A673 (cell line): ENCODE results near the gene TLCD1. TPM values are rescaled to one million over a fixed set of nuclear protein-coding genes. Genes with fewer than 3 reads are reported as not detected.

ENCODE experiments used
- BruUV-seq: library from RNA; stranded (reverse); fragments of 400-500 nt; replicated peaks from 2 replicates; lab custom pipeline; 2021; lab: Mats Ljungman, UMichigan
- CTCF ChIA-PET: fragments of 300-600 bp; sonication (Branson Sonifier 250); formaldehyde crosslinking; loops from one replicate; lab custom pipeline; 2022; ENCODE audit warnings: antibody characterized with exemption; lab: Charles Lee
- POLR2A ChIA-PET: fragments of 300-600 bp; sonication (Branson Sonifier 250); formaldehyde crosslinking; loops from one replicate; lab custom pipeline; 2022; ENCODE audit warnings: antibody characterized with exemption; ENCODE audit not compliant: low non-redundant PET; lab: Charles Lee
- DNase-seq: peaks from one replicate; pipeline ENCODE4 v3.0.0-alpha.2; 2015; ENCODE audit warnings: low spot score
- H3K27ac ChIP-seq: fragments of 200-600 bp; sonication (generic); 2 replicates; pipeline ENCODE4 v1.5.1; 2016; ENCODE audit warnings: mixed run types, low read depth, mild to moderate bottlenecking, mixed read lengths, antibody characterized with exemption, low read length; ENCODE audit not compliant: poor library complexity, severe bottlenecking
- H3K27me3 ChIP-seq: fragments of 200-600 bp; sonication (generic); replicated peaks from 2 replicates; pipeline ENCODE4 v1.6.1; 2017; ENCODE audit warnings: mixed run types, low read depth, mild to moderate bottlenecking, mixed read lengths, antibody characterized with exemption, low read length; ENCODE audit not compliant: insufficient read depth, poor library complexity
- H3K36me3 ChIP-seq: fragments of 200-600 bp; sonication (generic); 2 replicates; pipeline ENCODE4 v1.6.1; 2016; ENCODE audit warnings: mixed run types, mild to moderate bottlenecking, mixed read lengths, antibody characterized with exemption, low read length; ENCODE audit not compliant: insufficient read depth, poor library complexity, severe bottlenecking
- H3K4me1 ChIP-seq: fragments of 200-600 bp; sonication (generic); 2 replicates; pipeline ENCODE4 v1.6.1; 2017; ENCODE audit warnings: mixed run types, mild to moderate bottlenecking, mixed read lengths, antibody characterized with exemption, low read length; ENCODE audit not compliant: insufficient read depth, poor library complexity, severe bottlenecking
- H3K4me3 ChIP-seq: fragments of 200-600 bp; sonication (generic); 2 replicates; pipeline ENCODE4 v1.5.1; 2016; ENCODE audit warnings: low read depth, mixed run types, mild to moderate bottlenecking, mixed read lengths, low read length; ENCODE audit not compliant: poor library complexity, severe bottlenecking
- H3K9me3 ChIP-seq: fragments of 200-600 bp; sonication (generic); 2 replicates; pipeline ENCODE4 v1.6.1; 2016; ENCODE audit warnings: mixed run types, low read depth, mild to moderate bottlenecking, mixed read lengths, antibody characterized with exemption, low read length; ENCODE audit not compliant: poor library complexity, severe bottlenecking
- CTCF ChIP-seq: fragments of 300-800, 200-600 bp; sonication (generic); conservative IDR thresholded peaks from 2 replicates; pipeline ENCODE4 v1.5.1; 2017; ENCODE audit warnings: low read depth, mild to moderate bottlenecking, antibody characterized with exemption, low read length, moderate library complexity, mixed read lengths
- EZH2 ChIP-seq: fragments of 200-600 bp; sonication (generic); IDR thresholded peaks from 2 replicates; pipeline ENCODE4 v1.6.1; 2017; ENCODE audit warnings: borderline replicate concordance, low read depth, mild to moderate bottlenecking, mixed read lengths, antibody characterized with exemption, low read length; ENCODE audit not compliant: poor library complexity, severe bottlenecking
- intact Hi-C: fragments of 100-400 bp; cut with micrococcal nuclease; formaldehyde crosslinking; loops from one replicate; pipeline ENCODE4 v1.10.0; 2022; ENCODE audit not compliant: unreplicated experiment
- total RNA-seq: library from RNA; stranded (reverse); gene quantifications from 2 replicates; pipeline ENCODE4 v1.2.3, GENCODE V29; 2021

The TLCD1 gene
- total RNA-seq, 1 experiment from 2014 or later: 3.8 TPM

- Histone ChIP-seq H3K9me3 (no peaks in the 10 kb centered on the region), H3K27me3 (no peaks in the 10 kb centered on the region), H3K36me3 (peaks cover 25% of the 10 kb centered on the region), H3K27ac (no peak overlapping the region), H3K4me1 (peaks cover 22% of the 10 kb centered on the region), H3K4me3 (no peak overlapping the region)
- no TSS peak for BruUV-seq
- ChIA-PET CTCF (no interaction called here), POLR2A (no interaction called here)
- intact Hi-C loops: no loop called here
- DNase-seq: no peak
- TF ChIP-seq CTCF: no peak
- TF ChIP-seq EZH2: no peak
Measured at GRCh38 chr17:28756049-28756804, 30.2 kb upstream of the TLCD1 start.

DNA sequence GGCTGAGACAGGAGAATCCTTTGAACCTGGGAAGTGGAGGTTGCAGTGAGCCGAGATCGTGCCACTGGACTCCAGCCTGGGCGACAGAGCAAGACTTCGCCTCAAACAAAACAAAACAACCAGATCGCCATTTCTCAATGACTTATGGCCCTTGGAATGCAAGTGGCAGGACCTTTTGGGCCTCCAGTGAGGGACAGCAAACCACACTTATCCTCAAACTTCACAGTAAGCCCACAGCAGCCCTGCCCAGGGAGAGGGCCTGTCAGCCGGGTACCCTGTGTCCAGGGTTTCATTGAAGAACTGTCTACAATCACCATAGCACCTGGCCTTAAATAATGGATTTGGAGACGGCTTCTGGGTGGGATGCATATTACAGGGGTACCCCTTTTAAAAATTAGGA is 29.5 kb upstream of the TLCD1 start:
- no TSS peak for BruUV-seq
- Histone ChIP-seq H3K27ac (no peak overlapping the region), H3K36me3 (peaks cover 31% of the 10 kb centered on the region), H3K9me3 (no peaks in the 10 kb centered on the region), H3K27me3 (no peaks in the 10 kb centered on the region), H3K4me1 (peaks cover 17% of the 10 kb centered on the region), H3K4me3 (no peak overlapping the region)
- DNase-seq: no peak
- POLR2A ChIA-PET: no interaction called here
- TF ChIP-seq CTCF (no peak), EZH2 (no peak)
- CTCF ChIA-PET: no interaction called here
- intact Hi-C loops: no loop called here

DNA sequence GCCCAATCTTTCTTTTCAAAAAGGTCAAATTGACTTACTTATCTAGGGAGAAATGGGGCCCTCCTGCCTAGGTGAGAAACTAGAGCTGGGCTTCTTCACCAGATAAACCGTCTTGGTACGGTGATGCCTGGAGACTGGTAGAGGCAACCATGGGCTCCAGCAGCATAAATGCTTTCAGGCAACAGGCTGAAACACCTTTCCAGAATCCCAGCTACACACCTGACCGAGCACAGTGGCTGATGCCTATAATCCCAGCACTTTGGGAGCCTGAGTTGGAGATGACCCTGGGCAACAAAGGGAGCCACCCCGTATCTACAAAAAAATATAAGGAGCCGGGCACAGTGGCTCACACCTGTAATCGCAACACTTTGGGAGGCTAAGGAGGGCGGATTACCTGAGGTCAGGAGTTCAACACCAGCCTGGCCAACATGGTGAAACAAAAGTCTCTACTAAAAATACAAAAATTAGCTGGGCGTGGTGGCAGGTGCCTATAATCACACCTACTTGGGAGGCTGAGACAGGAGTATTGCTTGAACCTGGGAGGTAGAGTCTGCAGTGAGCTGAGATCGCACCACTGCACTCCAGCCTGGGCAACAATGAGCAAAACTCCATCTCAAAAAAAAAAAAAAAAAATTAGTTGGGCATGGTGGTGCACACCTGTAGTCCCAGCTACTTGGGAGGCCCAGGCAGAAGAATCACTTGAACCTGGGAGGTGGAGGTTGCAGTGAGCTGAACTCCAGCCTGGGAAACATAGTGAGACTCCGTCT is 25.8 kb upstream of the TLCD1 start:
- DNase-seq: no peak
- Histone ChIP-seq H3K4me3 (no peak overlapping the region), H3K4me1 (peaks cover 9% of the 10 kb centered on the region), H3K9me3 (no peaks in the 10 kb centered on the region), H3K27me3 (no peaks in the 10 kb centered on the region), H3K27ac (no peak overlapping the region), H3K36me3 (peaks cover 43% of the 10 kb centered on the region)
- ChIA-PET CTCF (interaction anchor here (0.6 to 2.5 kb wide), 5 partner anchors 23 to 200 kb away, joined by 3 to 82 read pairs (median 4); partner anchors contain the start of genes NEK8 and TLCD1), POLR2A (interaction anchor here (0.5 kb wide), 1 partner anchor 140 kb away, joined by 7 read pairs; no protein-coding TSS in a partner anchor)
- no TSS peak for BruUV-seq
- no peak for TF ChIP-seq CTCF
- no peak for TF ChIP-seq EZH2
- intact Hi-C loops: loop anchor here (2.0 kb wide), 1 partner anchor 25 kb away; the partner anchor contains the start of gene TLCD1
